ENCODE data around the gene GPC6.

- TF ChIP-seq EZH2 (IDR thresholded peaks at IDR 0.05; ENCODE audit: insufficient read depth, poor library complexity, severe bottlenecking) = no peak
- TF ChIP-seq EZH2phosphoT487 (IDR thresholded peaks at IDR 0.05; ENCODE audit: insufficient read depth, low read depth) = no peak
Observed at GRCh38 chr13:93515267-93515666, 288.7 kb downstream of the GPC6 start.

Measured in GM23248 (cell line).